Right lobe of liver (tissue), 6 donors: ENCODE data around the gene CSNK1G1. TPM values are rescaled to one million over a fixed set of nuclear protein-coding genes. Genes with fewer than 3 reads are reported as not detected.

ENCODE experiments used
- ATAC-seq, 4 donors: fragments of 200-7000 bp; cut with Tn5 transposase; one replicate each; pipeline ENCODE4 v1.9.1; 2020; ENCODE audit warnings: mild to moderate bottlenecking in 4 of 4, moderate library complexity in 4 of 4
- DNase-seq, 3 donors: peaks; one replicate each; pipeline ENCODE4 v3.0.0-alpha.2; 2020
- H3K27ac ChIP-seq, 3 donors: fragments of 200-600 bp; one replicate each; pipeline ENCODE4 v1.8.0; 2022
- H3K27me3 ChIP-seq, 2 donors: fragments of 200-600 bp; one replicate each; pipeline ENCODE4 v1.8.0; 2022
- H3K36me3 ChIP-seq, 4 donors: fragments of 200-600 bp; sonication (generic) in 1 of 4; one replicate each; pipeline versions ENCODE4 v1.5.1 to v1.8.0; 2017 to 2022; ENCODE audit warnings: control low read depth in 1 of 4
- H3K4me1 ChIP-seq, 4 donors: fragments of 200-600 bp; sonication (generic) in 1 of 4; one replicate each; pipeline versions ENCODE4 v1.5.1 to v1.8.0; 2017 to 2022; ENCODE audit warnings: control low read depth in 1 of 4
- H3K4me3 ChIP-seq, 3 donors: fragments of 200-600 bp; one replicate each; pipeline ENCODE4 v1.8.0; 2022
- H3K9me3 ChIP-seq, 4 donors: fragments of 200-600 bp; sonication (generic) in 1 of 4; one replicate each; pipeline versions ENCODE4 v1.5.1 to v1.8.0; 2017 to 2022; ENCODE audit warnings: control low read depth in 1 of 4
- POLR2A ChIP-seq: fragments of 450-650 bp; IDR thresholded peaks from one replicate; pipeline ENCODE4 v1.6.1; 2017; ENCODE audit warnings: antibody characterized with exemption, mild to moderate bottlenecking
- WGBS: methylation state at CpG from one replicate; pipeline ENCODE4 v1.1.6; 2018; ENCODE audit warnings: low coverage, low lambda C conversion rate; ENCODE audit not compliant: insufficient coverage; ENCODE audit errors: missing lambda C conversion rate; 5-methylcytosine and 5-hydroxymethylcytosine counted together
- intact Hi-C, 2 donors: fragments of 100-400 bp; cut with DNase I; formaldehyde crosslinking; loops; one replicate each; pipeline versions ENCODE4 v1.11.2 to v1.14.1; 2022
- total RNA-seq, 6 experiments: library from RNA; depleted of rRNA in 2 of 6; stranded (reverse); fragments of >200 nt in 2 of 6; fragmentation: NEBNext Ultra II Directional in 3 of 6; extraction: Animal tissue kit (Norgen Biotek cat#: 25700) in 3 of 6; gene quantifications; one replicate each; pipeline versions ENCODE4 v1.1.0 to v1.2.4, GENCODE V29; 2016 to 2023
- TF ChIP-seq, protein P1 (sequence below), 4 donors: fragments of 200-600 bp in 3 of 4; fragments of 450-650 bp in 1 of 4; IDR thresholded peaks; one replicate each; pipeline versions ENCODE4 v1.5.1 to v1.8.0; 2016 to 2022; ENCODE audit warnings: antibody characterized with exemption in 4 of 4, mild to moderate bottlenecking in 2 of 4
- donor health status: DM: no; HTN: yes; CAD: no.
- donor health status: DM: no; HTN: no; CAD: no.
- donor health status: DM: no; HTN: no; CAD: no.
- donor health status: DM: no; HTN: yes; CAD: no.
- donor health status: DM: no; HTN: yes; CAD: no.

CSNK1G1 gene
- total RNA-seq, 6 experiments from 2014 or later: 3.9 to 7.1 (median 5.5) TPM

DNA sequence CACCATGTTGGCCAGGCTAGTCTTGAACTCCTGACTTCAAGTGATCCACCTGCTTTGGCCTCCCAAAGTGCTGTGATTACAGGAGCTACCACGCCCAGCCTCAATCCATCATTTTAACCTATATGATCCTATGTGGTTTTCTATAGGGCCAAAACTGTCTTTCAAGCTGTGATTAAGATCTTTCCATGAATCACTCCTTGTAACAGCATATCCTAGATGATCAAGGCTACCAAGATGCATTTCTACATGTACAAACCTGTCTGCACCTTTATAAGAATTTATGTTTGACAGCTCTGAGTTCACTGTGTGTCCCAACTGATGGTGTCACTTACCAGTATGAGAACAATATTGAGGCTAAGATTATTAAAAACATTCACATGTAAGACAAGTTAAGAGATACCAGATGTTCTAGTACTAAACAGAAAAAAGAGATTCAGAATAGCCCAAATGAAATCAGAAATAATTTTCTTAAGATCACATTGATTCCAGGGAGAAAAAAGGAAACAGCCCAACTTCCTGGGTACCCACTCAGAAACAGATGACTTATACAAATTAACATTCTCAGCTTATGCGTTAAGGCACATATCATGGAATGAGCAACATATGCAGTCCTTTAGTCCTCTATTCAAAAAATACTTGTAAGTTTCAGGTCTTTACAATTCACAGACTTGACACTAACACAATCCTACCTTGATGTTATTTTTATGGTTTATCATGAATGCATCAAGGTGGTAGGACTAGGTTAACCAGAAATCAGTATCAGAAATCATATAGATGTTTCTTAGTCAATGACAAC is 168.4 kb downstream of the CSNK1G1 start:
- WGBS: 86% methylated on average over 2 of the region's 2 CpGs
- Histone ChIP-seq H3K36me3 (no peaks in the 10 kb centered on the region), H3K4me3 (no peak overlapping the region), H3K9me3 (no peaks in the 10 kb centered on the region), H3K27me3 (no peaks in the 10 kb centered on the region), H3K27ac (no peak overlapping the region), H3K4me1 (no peaks in the 10 kb centered on the region)
- DNase-seq (no peak), ATAC-seq (no peak)
- intact Hi-C loops: no loop called here
- no peak for TF ChIP-seq POLR2A
- TF ChIP-seq, protein P1, sequence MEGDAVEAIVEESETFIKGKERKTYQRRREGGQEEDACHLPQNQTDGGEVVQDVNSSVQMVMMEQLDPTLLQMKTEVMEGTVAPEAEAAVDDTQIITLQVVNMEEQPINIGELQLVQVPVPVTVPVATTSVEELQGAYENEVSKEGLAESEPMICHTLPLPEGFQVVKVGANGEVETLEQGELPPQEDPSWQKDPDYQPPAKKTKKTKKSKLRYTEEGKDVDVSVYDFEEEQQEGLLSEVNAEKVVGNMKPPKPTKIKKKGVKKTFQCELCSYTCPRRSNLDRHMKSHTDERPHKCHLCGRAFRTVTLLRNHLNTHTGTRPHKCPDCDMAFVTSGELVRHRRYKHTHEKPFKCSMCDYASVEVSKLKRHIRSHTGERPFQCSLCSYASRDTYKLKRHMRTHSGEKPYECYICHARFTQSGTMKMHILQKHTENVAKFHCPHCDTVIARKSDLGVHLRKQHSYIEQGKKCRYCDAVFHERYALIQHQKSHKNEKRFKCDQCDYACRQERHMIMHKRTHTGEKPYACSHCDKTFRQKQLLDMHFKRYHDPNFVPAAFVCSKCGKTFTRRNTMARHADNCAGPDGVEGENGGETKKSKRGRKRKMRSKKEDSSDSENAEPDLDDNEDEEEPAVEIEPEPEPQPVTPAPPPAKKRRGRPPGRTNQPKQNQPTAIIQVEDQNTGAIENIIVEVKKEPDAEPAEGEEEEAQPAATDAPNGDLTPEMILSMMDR (IDR thresholded peaks at IDR 0.05): no peak

DNA sequence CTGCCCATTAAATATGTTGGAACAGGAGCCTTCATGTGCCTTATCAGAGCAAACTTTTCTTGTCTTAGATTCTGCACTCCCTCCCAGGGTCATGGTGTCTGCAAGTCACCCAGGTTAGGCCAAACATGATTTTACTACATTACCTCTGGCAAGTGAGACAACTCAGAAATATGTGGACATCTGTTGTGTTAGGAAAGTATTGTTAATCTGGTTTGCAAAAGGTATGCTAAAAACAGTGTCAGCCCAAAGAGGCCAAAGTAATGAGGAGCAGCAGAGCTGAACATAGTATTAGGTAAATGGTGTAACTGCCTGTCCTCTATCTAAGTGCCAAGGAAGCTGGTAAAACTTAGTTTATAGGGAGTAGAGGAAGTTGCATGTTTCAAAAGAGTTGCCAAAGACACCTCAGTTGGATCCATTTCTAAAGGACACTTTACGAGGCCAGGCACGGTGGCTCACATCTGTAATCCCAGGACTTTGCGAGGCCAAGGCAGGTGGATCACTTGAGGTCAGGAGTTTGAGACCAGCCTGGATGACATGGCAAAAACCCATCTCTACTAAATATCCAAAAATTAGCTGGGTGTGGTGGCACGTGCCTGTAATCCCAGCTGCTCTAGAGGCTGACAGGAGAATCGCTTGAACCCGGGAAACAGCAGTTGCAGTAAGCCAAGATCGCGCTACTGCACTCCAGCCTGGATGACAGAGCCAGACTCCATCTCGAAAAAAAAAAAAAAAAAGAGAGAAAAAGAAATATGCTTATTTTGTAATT is 170.6 kb downstream of the CSNK1G1 start:
- no peaks in the 10 kb centered on the region for H3K9me3 ChIP-seq
- H3K27ac ChIP-seq: no peak overlapping the region
- no peak for TF ChIP-seq POLR2A
- TF ChIP-seq, protein P1 (IDR thresholded peaks at IDR 0.05): no peak
- no peaks in the 10 kb centered on the region for H3K27me3 ChIP-seq
- DNase-seq (no peak), ATAC-seq (no peak)
- no peak overlapping the region for H3K4me3 ChIP-seq
- intact Hi-C loops: no loop called here
- no peaks in the 10 kb centered on the region for H3K36me3 ChIP-seq
- H3K4me1 ChIP-seq: no peaks in the 10 kb centered on the region
- WGBS: 97% methylated on average over 6 of the region's 9 CpGs

DNA sequence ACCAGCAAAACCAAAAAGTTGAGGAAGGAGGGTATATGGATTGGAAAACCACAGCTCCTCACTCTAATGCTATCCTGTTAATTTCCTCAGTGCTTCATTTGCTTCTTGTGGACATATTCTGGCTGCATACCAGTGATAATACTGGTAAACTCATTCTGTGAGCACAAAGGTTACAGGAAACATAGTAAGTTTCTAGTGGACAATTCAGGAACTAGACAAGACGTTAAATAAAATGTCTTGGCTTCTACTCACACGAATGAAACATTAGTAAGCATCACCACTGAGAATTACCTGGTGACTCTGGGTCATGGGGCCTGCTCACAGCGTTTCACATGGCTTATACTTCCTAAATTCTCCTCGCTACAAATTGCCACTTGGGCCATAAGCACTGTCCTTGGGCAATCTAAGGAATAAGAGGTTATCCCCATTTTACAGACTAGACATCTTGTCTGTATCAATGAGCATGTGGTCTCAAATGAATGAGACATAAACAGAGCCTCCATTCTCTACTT is 173.1 kb downstream of the CSNK1G1 start:
- no peaks in the 10 kb centered on the region for H3K9me3 ChIP-seq
- WGBS: 79% methylated on average over 4 of the region's 4 CpGs
- no peak for TF ChIP-seq POLR2A
- TF ChIP-seq, protein P1 (IDR thresholded peaks at IDR 0.05): no peak

DNA sequence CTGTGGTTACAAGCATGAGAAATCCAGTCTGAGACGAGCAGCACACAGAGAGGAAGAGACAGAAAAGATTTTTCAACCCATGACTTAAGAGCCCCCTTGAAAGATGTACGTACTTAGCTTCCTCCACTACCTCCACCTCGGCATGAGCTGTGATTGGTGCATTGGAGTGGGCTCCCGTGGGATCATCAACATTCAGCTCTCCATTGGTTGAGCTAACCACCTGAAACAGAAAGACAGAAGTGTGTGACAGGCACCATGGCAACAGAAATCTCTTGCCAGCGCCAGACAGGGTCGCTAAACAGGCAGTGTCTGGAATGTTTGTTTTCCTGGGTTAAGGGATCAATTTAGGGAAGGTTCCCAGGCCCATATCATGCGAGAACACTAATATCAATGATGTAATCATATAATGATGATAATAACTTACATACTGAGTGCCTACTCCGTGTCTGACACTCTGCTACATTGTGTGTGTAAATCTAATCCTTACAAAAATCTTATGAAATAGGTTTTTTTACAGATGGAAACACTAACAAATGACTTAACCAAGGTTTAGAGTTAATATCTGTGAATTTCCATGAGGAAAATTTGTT is 175.6 kb downstream of the CSNK1G1 start:
- 73% methylated on average over 8 of the region's 8 CpGs for WGBS
- Histone ChIP-seq H3K4me1 (no peaks in the 10 kb centered on the region), H3K36me3 (no peaks in the 10 kb centered on the region), H3K27ac (no peak overlapping the region), H3K4me3 (no peak overlapping the region), H3K27me3 (no peaks in the 10 kb centered on the region), H3K9me3 (no peaks in the 10 kb centered on the region)
- TF ChIP-seq, protein P1 (IDR thresholded peaks at IDR 0.05): no peak
- no peak for TF ChIP-seq POLR2A
- ATAC-seq (no peak), DNase-seq (no peak)
- intact Hi-C loops: no loop called here

More for the DNA sequence above, 173.1 kb downstream of the CSNK1G1 start:
- intact Hi-C loops: no loop called here
- ATAC-seq: no peak
- Histone ChIP-seq H3K4me3 (no peak overlapping the region), H3K36me3 (no peaks in the 10 kb centered on the region), H3K27ac (no peak overlapping the region), H3K27me3 (no peaks in the 10 kb centered on the region), H3K4me1 (no peaks in the 10 kb centered on the region)
- no peak for DNase-seq
